ENCODE data around the gene NF2. TPM values are rescaled to one million over a fixed set of nuclear protein-coding genes. Genes with fewer than 3 reads are reported as not detected.

NF2 gene
- total and polyA plus RNA-seq, 2 of the 8 experiments (the other 6 are each of a cell fraction or from before 2014, with no cell fraction given) = 17.6 to 53.6 TPM

DNA sequence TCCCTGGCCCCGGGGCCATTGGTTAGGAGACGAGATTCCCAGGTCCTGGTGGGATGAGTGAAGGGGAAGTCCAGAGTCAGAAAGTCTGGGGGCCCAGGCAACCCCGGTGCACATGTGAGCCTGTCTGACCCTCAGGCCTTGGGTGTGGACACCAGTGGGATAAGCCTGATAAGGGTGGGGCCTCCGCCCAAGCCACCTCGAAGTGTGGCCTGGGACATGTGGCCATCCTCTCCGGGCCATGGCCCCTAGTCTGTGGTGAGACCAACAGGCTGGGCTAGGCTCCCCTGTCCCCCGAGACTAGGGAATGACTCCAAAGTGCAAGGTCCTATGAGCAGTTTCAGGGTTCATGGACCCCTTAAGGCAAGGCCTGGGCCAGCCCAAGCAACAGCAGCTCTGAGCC lies 122.7 kb downstream of the NF2 start:
- Histone ChIP-seq H2BK12ac (ENCODE audit: low read depth, low read length) (0 out of 2 replicates have a peak overlapping the region, but pooled peaks have one; percentile 50), H3K4me3 (ENCODE audit: extremely low read depth in 1 of 4, insufficient read depth in 2 of 4, low read depth in 3 of 4, low read length in 4 of 4) (no peak overlapping the region), H3K79me1 (ENCODE audit: low read depth, low read length) (no peaks in the 10 kb centered on the region), H3K18ac (ENCODE audit: extremely low read depth, low read length) (no peak overlapping the region), H2BK120ac (replicated peaks; ENCODE audit: low read depth, low read length) (no peak overlapping the region), H2BK5ac (ENCODE audit: low read depth, low read length) (no peak overlapping the region), H3K79me2 (ENCODE audit: control insufficient read depth in 1 of 2, insufficient read depth in 2 of 2, low read length in 2 of 2) (no peaks in the 10 kb centered on the region), H3K4ac (replicated peaks; ENCODE audit: insufficient read length, low read depth, low read length) (no peak overlapping the region), H2BK15ac (ENCODE audit: low read length) (no peak overlapping the region), H2AK5ac (ENCODE audit: low read depth, low read length) (no peak overlapping the region), H4K20me1 (replicated peaks in 1 of 2; ENCODE audit: control insufficient read depth in 1 of 2, insufficient read depth in 2 of 2, low read length in 2 of 2) (peaks cover 1 to 3% of the 10 kb centered on the region in 2 experiments), H3K56ac (replicated peaks; ENCODE audit: insufficient read length, low read depth, low read length) (no peak overlapping the region), H3K27ac (ENCODE audit: low read depth, low read length) (no peak overlapping the region), H3K4me1 (replicated peaks in 1 of 4; ENCODE audit: control insufficient read depth in 3 of 4, insufficient read depth in 4 of 4, low read length in 3 of 4) (peaks cover 0 to 12% (median 4%) of the 10 kb centered on the region in 4 experiments; a peak in 6 of 7 replicates), H3K4me2 (ENCODE audit: insufficient read depth in 1 of 2, low read depth in 2 of 2, low read length in 2 of 2) (no peak overlapping the region), H3K9ac (replicated peaks in 1 of 4; ENCODE audit: extremely low read depth in 1 of 4, low read depth in 3 of 4, low read length in 3 of 4) (no peak overlapping the region; a peak in 1 of 7 replicates), H4K91ac (replicated peaks; ENCODE audit: insufficient read length, low read length) (no peak overlapping the region), H3K23me2 (ENCODE audit: low read depth, low read length) (no peaks in the 10 kb centered on the region), H3K9me3 (ENCODE audit: insufficient read depth in 2 of 2, low read depth in 1 of 2, low read length in 1 of 2) (no peaks in the 10 kb centered on the region), H2AFZ (ENCODE audit: low read length) (no peak overlapping the region), H2BK20ac (ENCODE audit: low read length) (no peak overlapping the region), H4K8ac (ENCODE audit: extremely low read depth, insufficient read depth, low read length) (no peak overlapping the region), H3K23ac (ENCODE audit: insufficient read length) (no peak overlapping the region), H4K5ac (ENCODE audit: insufficient read length, low read depth, low read length) (no peak overlapping the region), H3K27me3 (replicated peaks in 1 of 4; ENCODE audit: control insufficient read depth in 3 of 4, extremely low read depth in 1 of 4, insufficient read depth in 3 of 4, low read length in 3 of 4) (peaks cover 4 to 18% (median 11%) of the 10 kb centered on the region in 4 experiments; a peak in 6 of 7 replicates), H3K36me3 (ENCODE audit: control insufficient read depth in 2 of 4, insufficient read depth in 4 of 4, low read length in 3 of 4) (no peaks in the 10 kb centered on the region), H3K14ac (ENCODE audit: insufficient read length) (no peak overlapping the region)
- CTCF ChIA-PET (ENCODE audit: partially characterized antibody) = interaction anchor here (0.6 to 4.8 kb wide), 10 partner anchors 11 to 308 kb away, joined by 3 to 22 read pairs (median 4); no protein-coding TSS in a partner anchor
- TF ChIP-seq TAF1 (IDR thresholded peaks at IDR 0.05; ENCODE audit: low read depth, low read length) (no peak), TBP (IDR thresholded peaks at IDR 0.05; ENCODE audit: low read depth, low read length) (no peak), MAFK (IDR thresholded peaks at IDR 0.05; ENCODE audit: low read depth, low read length) (no peak)
- TF ChIP-seq, protein P1, sequence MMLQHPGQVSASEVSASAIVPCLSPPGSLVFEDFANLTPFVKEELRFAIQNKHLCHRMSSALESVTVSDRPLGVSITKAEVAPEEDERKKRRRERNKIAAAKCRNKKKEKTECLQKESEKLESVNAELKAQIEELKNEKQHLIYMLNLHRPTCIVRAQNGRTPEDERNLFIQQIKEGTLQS (IDR thresholded peaks at IDR 0.05; ENCODE audit: insufficient read depth, low read depth, low read length) = no peak
- POLR2A ChIA-PET (ENCODE audit: partially characterized antibody) = no interaction called here
- FAIRE-seq = no peak
- WGBS, 2 experiments (ENCODE audit: extremely low coverage in 1 of 2, insufficient coverage in 1 of 2, insufficient read length in 1 of 2, insufficient replicate concordance in 2 of 2, low coverage in 1 of 2, low lambda C conversion rate in 2 of 2, missing lambda C conversion rate in 1 of 2) = 82% methylated on average over 7 of the region's 7 CpGs; no CpG with 5 or more reads in 1 of the 2 experiments
- no peak for DNase-seq (ENCODE audit: low read depth in 1 of 2, low spot score in 2 of 2)
